GM12801 (cell line): ENCODE measurements around the gene RAB40C.

Experiments
- CTCF ChIP-seq: IDR thresholded peaks from one replicate; pipeline ENCODE4 v1.5.1; 2011; ENCODE audit warnings: control low read depth; ENCODE audit not compliant: insufficient read length; ENCODE audit errors: extremely low read depth

RAB40C gene

GRCh38 chr16:621526-622105 is 31.8 kb downstream of the RAB40C start:
- TF ChIP-seq CTCF: no peak

- TF ChIP-seq CTCF: no peak
Measured at GRCh38 chr16:622920-623280, 33.0 kb downstream of the RAB40C start.

- no peak for TF ChIP-seq CTCF
Measured at GRCh38 chr16:624526-625070, 34.7 kb downstream of the RAB40C start.

- TF ChIP-seq CTCF: no peak
Measured at GRCh38 chr16:625117-625976, 35.5 kb downstream of the RAB40C start.

- TF ChIP-seq CTCF: no peak
Measured at GRCh38 chr16:625977-626765, 36.3 kb downstream of the RAB40C start.

- no peak for TF ChIP-seq CTCF
Measured at GRCh38 chr16:626787-627453, 37.1 kb downstream of the RAB40C start.
